IMR-90 (cell line): ENCODE measurements around the gene CACYBP. TPM values are rescaled to one million over a fixed set of nuclear protein-coding genes. Genes with fewer than 3 reads are reported as not detected.

Experiments used
- ATAC-seq: fragments of 200-7000 bp; cut with Tn5 transposase; 2 replicates; pipeline ENCODE4 v1.9.1; 2020; ENCODE audit warnings: low read depth, mild to moderate bottlenecking, moderate library complexity
- BruUV-seq: library from RNA; stranded (reverse); fragments of 400-500 nt; replicated peaks from 2 replicates; lab custom pipeline; 2021; lab: Mats Ljungman, UMichigan
- CTCF ChIA-PET: fragments of 300-600 bp; formaldehyde crosslinking; extraction: SDS; loops from one replicate; lab custom pipeline; 2021; ENCODE audit warnings: antibody characterized with exemption; lab: Yijun Ruan, JAX
- POLR2A ChIA-PET: fragments of 300-600 bp; sonication (Branson Sonifier 250); formaldehyde crosslinking; loops from one replicate; lab custom pipeline; 2022; ENCODE audit warnings: antibody characterized with exemption; ENCODE audit not compliant: unreplicated experiment; lab: Charles Lee
- DNase-seq: peaks from one replicate; pipeline ENCODE4 v3.0.0; 2013
- H2AFZ ChIP-seq: replicated peaks from 2 replicates; pipeline ENCODE3; 2013; ENCODE audit warnings: low read length, mild to moderate bottlenecking; ENCODE audit not compliant: poor library complexity
- H2AK5ac ChIP-seq: 2 replicates; pipeline ENCODE4 v1.6.1; 2013; ENCODE audit warnings: low read depth, low read length, inconsistent platforms
- H2AK9ac ChIP-seq: replicated peaks from 2 replicates; pipeline ENCODE3; 2013; ENCODE audit warnings: mild to moderate bottlenecking, low read depth, low read length, moderate library complexity; ENCODE audit not compliant: poor library complexity
- H2BK120ac ChIP-seq: 2 replicates; pipeline ENCODE4 v1.6.1; 2013; ENCODE audit warnings: low read depth, low read length, inconsistent platforms
- H2BK15ac ChIP-seq: 3 replicates; pipeline ENCODE4 v1.6.1; 2013; ENCODE audit warnings: low read depth, low read length, inconsistent platforms
- H2BK20ac ChIP-seq: 2 replicates; pipeline ENCODE4 v1.6.1; 2013; ENCODE audit warnings: low read depth, mild to moderate bottlenecking, inconsistent platforms, low read length, moderate library complexity
- H2BK5ac ChIP-seq: 2 replicates; pipeline ENCODE4 v1.6.1; 2013; ENCODE audit warnings: mild to moderate bottlenecking, low read depth, low read length, inconsistent platforms; ENCODE audit not compliant: poor library complexity, severe bottlenecking
- H3K14ac ChIP-seq: replicated peaks from 2 replicates; pipeline ENCODE4 v1.6.1; 2013; ENCODE audit warnings: low read depth, low read length, inconsistent platforms
- H3K18ac ChIP-seq: 2 replicates; pipeline ENCODE4 v1.6.1; 2013; ENCODE audit warnings: low read depth, low read length, control low read depth
- H3K23ac ChIP-seq: 2 replicates; pipeline ENCODE4 v1.6.1; 2013; ENCODE audit warnings: low read depth, low read length, inconsistent platforms
- H3K27ac ChIP-seq: 2 replicates; pipeline ENCODE4 v1.5.1; 2013; ENCODE audit warnings: mild to moderate bottlenecking, control low read depth, low read length; ENCODE audit not compliant: insufficient read depth
- H3K27me3 ChIP-seq: 2 replicates; pipeline ENCODE4 v1.6.1; 2013; ENCODE audit warnings: low read length; ENCODE audit not compliant: control insufficient read depth, insufficient read depth
- H3K36me3 ChIP-seq: 2 replicates; pipeline ENCODE4 v1.6.1; 2013; ENCODE audit warnings: low read length, mixed read lengths; ENCODE audit not compliant: control insufficient read depth, insufficient read depth
- H3K4ac ChIP-seq: 2 replicates; pipeline ENCODE4 v1.6.1; 2013; ENCODE audit warnings: low read depth, low read length, inconsistent platforms
- H3K4me1 ChIP-seq: 2 replicates; pipeline ENCODE4 v1.6.1; 2013; ENCODE audit warnings: low read length, mixed read lengths; ENCODE audit not compliant: control insufficient read depth, insufficient read depth
- H3K4me2 ChIP-seq: 2 replicates; pipeline ENCODE4 v1.6.1; 2013; ENCODE audit warnings: low read depth, mild to moderate bottlenecking, control low read depth, low read length, moderate library complexity
- H3K4me3 ChIP-seq: 2 replicates; pipeline ENCODE4 v1.5.1; 2013; ENCODE audit warnings: low read depth, mild to moderate bottlenecking, control low read depth, low read length, moderate library complexity; ENCODE audit not compliant: insufficient read depth
- H3K56ac ChIP-seq: 2 replicates; pipeline ENCODE4 v1.6.1; 2013; ENCODE audit warnings: low read length, inconsistent platforms; ENCODE audit not compliant: insufficient read depth; ENCODE audit errors: extremely low read depth
- H3K79me1 ChIP-seq, 2 experiments: 2 replicates each; pipeline ENCODE4 v1.6.1; 2013; ENCODE audit warnings: low read length in 2 of 2, inconsistent platforms in 1 of 2, low read depth in 1 of 2
- H3K9ac ChIP-seq: 2 replicates; pipeline ENCODE4 v1.6.1; 2013; ENCODE audit warnings: low read depth, low read length, control low read depth
- H3K9me1 ChIP-seq: 2 replicates; pipeline ENCODE4 v1.6.1; 2013; ENCODE audit warnings: low read length, inconsistent platforms; ENCODE audit not compliant: insufficient read depth
- H3K9me3 ChIP-seq: 2 replicates; pipeline ENCODE4 v1.6.1; 2013; ENCODE audit warnings: low read length; ENCODE audit not compliant: control insufficient read depth, insufficient read depth
- H4K20me1 ChIP-seq: 2 replicates; pipeline ENCODE4 v1.6.1; 2013; ENCODE audit warnings: low read length, inconsistent platforms; ENCODE audit not compliant: insufficient read depth
- H4K5ac ChIP-seq: 2 replicates; pipeline ENCODE4 v1.6.1; 2013; ENCODE audit warnings: mild to moderate bottlenecking, low read depth, low read length, control low read depth
- H4K8ac ChIP-seq, 2 experiments: 2 replicates each; pipeline ENCODE4 v1.6.1; 2013; ENCODE audit warnings: low read depth in 2 of 2, low read length in 2 of 2, control low read depth in 1 of 2, inconsistent platforms in 1 of 2
- H4K91ac ChIP-seq: 2 replicates; pipeline ENCODE4 v1.6.1; 2013; ENCODE audit warnings: low read depth, low read length, inconsistent platforms; ENCODE audit not compliant: insufficient read depth
- MAFK ChIP-seq: IDR thresholded peaks from 2 replicates; pipeline ENCODE4 v1.6.1; 2012; ENCODE audit warnings: low read depth, low read length, improper control_type of control experiment
- NFE2L2 ChIP-seq: fragments of 150-350 bp; IDR thresholded peaks from 2 replicates; pipeline ENCODE4 v1.6.1; 2016; ENCODE audit warnings: low read depth, mild to moderate bottlenecking, low read length
- WGBS, 2 experiments: methylation state at CpG; one replicate each; pipeline versions ENCODE4 v1.1.5 to v1.1.7; 2013; ENCODE audit warnings: missing lambda C conversion rate in 2 of 2; ENCODE audit not compliant: insufficient read length in 1 of 2; ENCODE audit errors: extremely low coverage in 2 of 2; 5-methylcytosine and 5-hydroxymethylcytosine counted together
- dilution Hi-C: fragments of 300-500 bp; cut with HindIII; formaldehyde crosslinking; loops from one replicate; pipeline ENCODE4 v1.14.3; 2018; ENCODE audit warnings: low sequenced_read_pairs; ENCODE audit not compliant: unreplicated experiment
- in situ Hi-C: fragments of 300-500 bp; cut with MboI; formaldehyde crosslinking; loops from 3 replicates; pipeline ENCODE4 v1.14.3; 2019; ENCODE audit warnings: low sequenced_read_pairs, inconsistent platforms, mixed read lengths
- intact Hi-C: fragments of 100-400 bp; cut with micrococcal nuclease; formaldehyde crosslinking; loops from 2 replicates; pipeline ENCODE4 v1.10.0; 2022
- polyA plus RNA-seq, 3 experiments: library from polyadenylated mRNA; depleted of rRNA; stranded (reverse); fragments of >200 nt; gene quantifications; 2 replicates each; pipeline ENCODE4 v1.2.3, GENCODE V29; 2012; ENCODE audit warnings: low replicate concordance in 1 of 3
- total RNA-seq: library from RNA; depleted of rRNA; stranded (reverse); fragments of >200 nt; gene quantifications from 2 replicates; pipeline ENCODE4 v1.2.3, GENCODE V29; 2012

Gene CACYBP
- total and polyA plus RNA-seq, 2 of the 4 experiments (the other 2 are of a cell fraction): 61.8 to 62.8 TPM

GRCh38 chr1:175040324-175040879, 40.7 kb downstream of the CACYBP start:
- Histone ChIP-seq H3K14ac (no peak overlapping the region), H3K56ac (no peak overlapping the region), H4K91ac (no peak overlapping the region), H3K9me3 (no peaks in the 10 kb centered on the region), H3K4ac (no peak overlapping the region), H2BK20ac (no peak overlapping the region), H3K4me1 (no peaks in the 10 kb centered on the region), H3K9me1 (no peaks in the 10 kb centered on the region), H3K27me3 (peaks cover 6% of the 10 kb centered on the region), H2BK5ac (no peak overlapping the region), H3K4me3 (no peak overlapping the region), H2BK120ac (no peak overlapping the region), H4K8ac (no peak overlapping the region), H3K9ac (no peak overlapping the region), H2AFZ (no peak overlapping the region), H4K5ac (no peak overlapping the region), H3K23ac (no peak overlapping the region), H4K20me1 (no peaks in the 10 kb centered on the region), H3K27ac (no peak overlapping the region), H3K18ac (no peak overlapping the region), H2BK15ac (no peak overlapping the region), H3K36me3 (no peaks in the 10 kb centered on the region), H3K4me2 (no peak overlapping the region), H2AK5ac (no peak overlapping the region), H3K79me1 (no peaks in the 10 kb centered on the region), H2AK9ac (no peak overlapping the region)
- in situ Hi-C loops (no loop called here), intact Hi-C loops (no loop called here), dilution Hi-C loops (no loop called here)
- no peak for TF ChIP-seq MAFK
- no peak for TF ChIP-seq NFE2L2
- ChIA-PET POLR2A (no interaction called here), CTCF (interaction anchor here (1.2 to 1.3 kb wide), 2 partner anchors 11 to 85 kb away, joined by 3 to 4 read pairs; no protein-coding TSS in a partner anchor)
- BruUV-seq: no TSS peak
- DNase-seq (no peak), ATAC-seq (no peak)
- WGBS, 2 experiments: 49% methylated on average over 2 of the region's 4 CpGs; no CpG with 5 or more reads in 1 of the 2 experiments
